Activated naive CD8-positive, alpha-beta T cell treated with anti-CD3 and anti-CD28 coated beads, Interleukin-2, amount 10 ng/mL, durations not matched to agents 7 days and 5 days (primary cell): Measurements from ENCODE around the gene NR6A1. TPM values are rescaled to one million over a fixed set of nuclear protein-coding genes. Genes with fewer than 3 reads are reported as not detected.
"Not testable (repeated sequence)": the region's sequence is repeated elsewhere in the genome, so short reads cannot be mapped to it uniquely, and the experiment has no call there.

Experiments
- ATAC-seq: fragments of 150-1000 bp; cut with Tn5 transposase; one replicate; pipeline ENCODE4 v1.10.0; 2021; ENCODE audit warnings: low read depth, moderate library complexity
- POLR2A ChIA-PET: fragments of 350-600 bp; sonication (Branson Sonifier 250); formaldehyde crosslinking; loops from one replicate; lab custom pipeline; 2021; ENCODE audit warnings: antibody characterized with exemption; lab: Charles Lee
- DNase-seq: peaks from one replicate; pipeline ENCODE4 v3.0.0; 2021
- H3K27ac Mint-ChIP-seq: one replicate; pipeline ENCODE4 v1.8.0; 2022; ENCODE audit warnings: mild to moderate bottlenecking, mixed read lengths
- H3K27me3 Mint-ChIP-seq: one replicate; pipeline ENCODE4 v1.8.0; 2022; ENCODE audit warnings: mild to moderate bottlenecking, moderate library complexity, mixed read lengths
- H3K36me3 Mint-ChIP-seq: one replicate; pipeline ENCODE4 v1.8.0; 2021; ENCODE audit warnings: mild to moderate bottlenecking, mixed read lengths
- H3K4me1 Mint-ChIP-seq: one replicate; pipeline ENCODE4 v1.8.0; 2021; ENCODE audit warnings: mixed read lengths
- H3K4me3 Mint-ChIP-seq: one replicate; pipeline ENCODE4 v1.8.0; 2022; ENCODE audit warnings: mild to moderate bottlenecking, moderate library complexity, mixed read lengths
- H3K9me3 Mint-ChIP-seq: one replicate; pipeline ENCODE4 v1.8.0; 2021; ENCODE audit warnings: mixed read lengths
- total RNA-seq, 2 experiments: library from RNA; stranded (reverse); gene quantifications; one replicate each; pipeline ENCODE4 v1.2.3, GENCODE V29; 2021

Gene NR6A1
- total RNA-seq, 2 experiments from 2014 or later = 0.06 to 0.11 TPM

- POLR2A ChIA-PET = no interaction called here
- H3K4me1 Mint-ChIP-seq = no peaks in the 10 kb centered on the region
- H3K27ac Mint-ChIP-seq = no peak overlapping the region
Measured at GRCh38 chr9:124617477-124618141, 153.5 kb downstream of the NR6A1 start.

GRCh38 chr9:124616961-124617360, 154.2 kb downstream of the NR6A1 start:
- Mint-ChIP-seq H3K27me3 (peaks cover 11% of the 10 kb centered on the region), H3K4me3 (no peak overlapping the region), H3K27ac (no peak overlapping the region), H3K36me3 (no peaks in the 10 kb centered on the region), H3K4me1 (no peaks in the 10 kb centered on the region), H3K9me3 (no peaks in the 10 kb centered on the region)
- ATAC-seq (no peak), DNase-seq (no peak)
- POLR2A ChIA-PET = no interaction called here

More at GRCh38 chr9:124617477-124618141, 153.5 kb downstream of the NR6A1 start:
- no peaks in the 10 kb centered on the region for H3K9me3 Mint-ChIP-seq
- DNase-seq = peak; percentile 75
- ATAC-seq = peak; percentile 73
- H3K4me3 Mint-ChIP-seq = no peak overlapping the region
- peaks cover 14% of the 10 kb centered on the region for H3K27me3 Mint-ChIP-seq
- H3K36me3 Mint-ChIP-seq = no peaks in the 10 kb centered on the region

- H3K9me3 Mint-ChIP-seq, H3K36me3 Mint-ChIP-seq, ATAC-seq, H3K4me1 Mint-ChIP-seq, DNase-seq, H3K4me3 Mint-ChIP-seq, POLR2A ChIA-PET, H3K27ac Mint-ChIP-seq: not testable (repeated sequence)
- H3K27me3 Mint-ChIP-seq = peaks cover 16% of the 10 kb centered on the region
Measured at GRCh38 chr9:124615840-124616239, 155.3 kb downstream of the NR6A1 start.

DNA sequence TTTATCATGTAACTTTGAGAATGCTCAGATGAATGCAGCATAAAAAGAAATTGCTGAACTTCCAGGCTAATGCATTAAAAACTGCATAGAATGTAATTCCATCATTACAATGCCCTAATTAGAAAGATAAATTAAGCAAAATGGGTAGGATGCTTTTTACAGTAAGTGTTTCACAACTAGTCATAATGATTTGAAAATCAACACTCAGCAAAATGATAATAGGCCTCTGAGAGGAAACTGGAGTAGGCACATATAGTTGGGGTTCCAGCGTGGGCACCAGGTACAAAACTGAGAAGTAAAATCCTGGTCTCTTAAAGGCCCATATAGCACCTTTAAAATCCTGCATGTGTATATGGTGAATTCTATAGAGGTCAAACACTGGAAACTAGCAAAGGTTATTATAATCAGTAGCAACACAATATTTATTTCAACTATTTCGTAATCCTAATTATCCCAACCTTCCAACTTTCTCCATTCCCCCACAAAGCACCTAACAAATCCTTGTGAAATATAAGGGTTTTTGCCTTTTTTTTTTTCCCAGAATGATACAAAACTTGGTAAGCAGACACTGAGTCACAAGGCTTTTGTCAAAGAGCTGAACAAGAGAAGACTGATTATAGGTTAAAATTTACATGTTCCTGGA, 155.9 kb downstream of the NR6A1 start:
- POLR2A ChIA-PET = no interaction called here
- no peak overlapping the region for H3K4me3 Mint-ChIP-seq
- no peaks in the 10 kb centered on the region for H3K36me3 Mint-ChIP-seq
- H3K4me1 Mint-ChIP-seq = no peaks in the 10 kb centered on the region
- no peaks in the 10 kb centered on the region for H3K9me3 Mint-ChIP-seq
- ATAC-seq (no peak), DNase-seq (no peak)
- H3K27ac Mint-ChIP-seq = no peak overlapping the region
- peaks cover 21% of the 10 kb centered on the region for H3K27me3 Mint-ChIP-seq

DNA sequence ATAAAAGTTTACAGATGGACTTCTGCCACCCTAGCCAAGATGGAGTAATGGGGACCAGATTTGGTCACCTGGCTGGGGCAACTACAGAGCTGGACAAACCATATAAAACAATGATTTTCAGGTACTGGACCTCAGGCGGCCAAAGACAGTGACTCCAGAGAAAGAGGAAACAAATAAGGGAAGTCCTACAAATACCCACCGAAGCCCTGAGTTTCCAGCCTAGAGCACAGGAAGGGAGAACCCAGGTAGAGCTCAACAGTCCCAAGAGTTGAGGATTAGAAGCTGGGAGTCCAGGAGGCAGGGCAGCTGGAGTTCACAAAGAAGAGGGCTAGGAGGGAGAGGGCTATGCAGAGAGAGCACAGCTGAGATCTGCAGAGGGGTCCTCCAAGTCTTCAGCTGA, 157.3 kb downstream of the NR6A1 start:
- H3K36me3 Mint-ChIP-seq = no peaks in the 10 kb centered on the region

DNA sequence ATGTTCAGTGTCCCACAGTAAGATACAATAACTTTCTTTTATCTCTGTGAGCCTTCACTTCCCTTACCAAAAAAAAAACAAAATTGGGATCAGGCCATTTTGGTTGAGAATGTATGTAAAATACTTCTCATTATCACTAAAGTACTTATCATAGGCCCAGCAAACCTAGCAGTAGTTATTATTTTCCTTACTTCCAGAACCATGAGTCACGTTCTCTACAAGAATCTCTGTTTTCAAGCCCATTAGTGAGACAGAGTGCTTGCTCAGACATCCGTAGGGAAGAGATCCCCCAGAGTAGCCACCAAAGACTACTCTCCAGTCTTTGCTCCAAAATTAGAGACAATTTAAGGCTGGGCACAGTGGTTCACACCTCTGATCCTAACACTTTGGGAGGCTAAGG, 160.0 kb downstream of the NR6A1 start:
- ATAC-seq (no peak), DNase-seq (no peak)
- POLR2A ChIA-PET = no interaction called here
- Mint-ChIP-seq H3K4me1 (no peaks in the 10 kb centered on the region), H3K27ac (no peak overlapping the region), H3K36me3 (no peaks in the 10 kb centered on the region), H3K4me3 (no peak overlapping the region), H3K9me3 (no peaks in the 10 kb centered on the region), H3K27me3 (peaks cover 41% of the 10 kb centered on the region)

More for the DNA sequence above, 157.3 kb downstream of the NR6A1 start:
- POLR2A ChIA-PET = no interaction called here
- Mint-ChIP-seq H3K4me3 (no peak overlapping the region), H3K4me1 (no peaks in the 10 kb centered on the region), H3K27ac (no peak overlapping the region), H3K27me3 (peaks cover 34% of the 10 kb centered on the region), H3K9me3 (no peaks in the 10 kb centered on the region)
- ATAC-seq (no peak), DNase-seq (no peak)

DNA sequence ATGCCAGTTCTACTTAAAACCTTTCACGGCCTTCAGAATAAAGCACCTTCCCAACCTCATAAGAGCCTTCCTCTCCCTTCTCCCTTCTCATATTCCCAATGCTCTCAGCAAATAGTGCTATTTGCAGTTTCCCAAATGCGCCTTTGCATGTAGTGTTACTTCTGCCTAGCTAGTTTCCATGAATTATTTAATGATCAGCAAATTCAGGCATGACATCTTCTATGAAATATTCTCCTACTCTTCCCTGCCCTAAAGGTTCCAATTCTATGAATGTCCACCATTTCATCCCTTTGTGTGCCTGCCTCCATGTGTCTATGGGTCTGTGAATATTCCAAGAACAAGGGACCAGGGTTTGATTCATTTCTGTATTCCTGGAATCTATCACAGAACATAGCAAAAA, 165.1 kb downstream of the NR6A1 start:
- Mint-ChIP-seq H3K9me3 (no peaks in the 10 kb centered on the region), H3K4me1 (no peaks in the 10 kb centered on the region), H3K27ac (no peak overlapping the region), H3K4me3 (no peak overlapping the region), H3K27me3 (peaks cover 34% of the 10 kb centered on the region), H3K36me3 (no peaks in the 10 kb centered on the region)
- POLR2A ChIA-PET = no interaction called here
- ATAC-seq (no peak), DNase-seq (no peak)

DNA sequence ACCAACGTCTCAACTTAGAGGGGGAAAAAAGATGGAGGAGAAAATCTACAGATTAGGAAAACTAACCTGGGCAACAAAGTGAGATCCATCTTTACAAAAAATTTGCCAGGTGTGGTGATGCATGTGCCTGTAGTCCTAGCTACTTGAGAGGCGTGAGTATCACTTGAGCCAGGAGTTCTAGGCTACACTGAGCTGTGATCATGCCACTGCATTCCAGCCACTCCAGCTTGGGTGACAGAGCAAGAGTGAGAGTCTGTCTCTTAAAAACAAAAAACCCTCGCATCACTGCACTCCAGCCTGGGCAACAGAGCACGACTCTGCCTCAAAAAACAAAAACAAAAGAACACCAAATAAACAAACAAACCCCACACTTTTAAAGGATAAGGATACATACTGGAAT, 165.9 kb downstream of the NR6A1 start:
- peaks cover 29% of the 10 kb centered on the region for H3K27me3 Mint-ChIP-seq
- POLR2A ChIA-PET = no interaction called here
- H3K4me1 Mint-ChIP-seq = no peaks in the 10 kb centered on the region
- DNase-seq (no peak), ATAC-seq (no peak)
- H3K9me3 Mint-ChIP-seq = no peaks in the 10 kb centered on the region
- H3K36me3 Mint-ChIP-seq = no peaks in the 10 kb centered on the region
- no peak overlapping the region for H3K4me3 Mint-ChIP-seq
- H3K27ac Mint-ChIP-seq = no peak overlapping the region

DNA sequence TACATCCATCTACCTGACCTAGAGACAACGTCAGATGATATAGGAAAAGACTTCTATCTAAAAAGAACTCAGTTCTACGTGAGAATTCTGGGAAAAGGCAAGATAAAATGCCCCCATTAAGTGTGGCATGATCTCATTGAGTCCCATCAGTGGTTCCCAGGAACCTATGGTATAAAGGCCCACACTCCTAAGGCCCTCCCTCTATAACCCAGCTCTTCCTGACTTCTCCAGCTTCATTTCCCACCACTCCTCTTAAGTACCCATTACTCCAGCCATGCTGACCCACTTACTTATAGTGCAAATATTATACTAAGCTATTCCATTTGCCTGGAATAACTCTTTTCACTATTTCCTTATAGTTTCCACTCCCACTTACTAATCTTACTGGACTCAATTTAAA, 168.5 kb downstream of the NR6A1 start:
- Mint-ChIP-seq H3K4me1 (no peaks in the 10 kb centered on the region), H3K36me3 (no peaks in the 10 kb centered on the region), H3K27me3 (peaks cover 17% of the 10 kb centered on the region), H3K9me3 (no peaks in the 10 kb centered on the region), H3K27ac (no peak overlapping the region), H3K4me3 (no peak overlapping the region)
- DNase-seq (no peak), ATAC-seq (no peak)
- POLR2A ChIA-PET = no interaction called here

GRCh38 chr9:124602204-124602603, 168.9 kb downstream of the NR6A1 start:
- no peaks in the 10 kb centered on the region for H3K4me1 Mint-ChIP-seq
- no peak overlapping the region for H3K4me3 Mint-ChIP-seq
- POLR2A ChIA-PET = no interaction called here
- ATAC-seq (no peak), DNase-seq (no peak)
- H3K27ac Mint-ChIP-seq = no peak overlapping the region
- no peaks in the 10 kb centered on the region for H3K36me3 Mint-ChIP-seq
- H3K9me3 Mint-ChIP-seq = no peaks in the 10 kb centered on the region
- H3K27me3 Mint-ChIP-seq = peaks cover 17% of the 10 kb centered on the region

GRCh38 chr9:124600407-124600806, 170.7 kb downstream of the NR6A1 start:
- POLR2A ChIA-PET = no interaction called here

DNA sequence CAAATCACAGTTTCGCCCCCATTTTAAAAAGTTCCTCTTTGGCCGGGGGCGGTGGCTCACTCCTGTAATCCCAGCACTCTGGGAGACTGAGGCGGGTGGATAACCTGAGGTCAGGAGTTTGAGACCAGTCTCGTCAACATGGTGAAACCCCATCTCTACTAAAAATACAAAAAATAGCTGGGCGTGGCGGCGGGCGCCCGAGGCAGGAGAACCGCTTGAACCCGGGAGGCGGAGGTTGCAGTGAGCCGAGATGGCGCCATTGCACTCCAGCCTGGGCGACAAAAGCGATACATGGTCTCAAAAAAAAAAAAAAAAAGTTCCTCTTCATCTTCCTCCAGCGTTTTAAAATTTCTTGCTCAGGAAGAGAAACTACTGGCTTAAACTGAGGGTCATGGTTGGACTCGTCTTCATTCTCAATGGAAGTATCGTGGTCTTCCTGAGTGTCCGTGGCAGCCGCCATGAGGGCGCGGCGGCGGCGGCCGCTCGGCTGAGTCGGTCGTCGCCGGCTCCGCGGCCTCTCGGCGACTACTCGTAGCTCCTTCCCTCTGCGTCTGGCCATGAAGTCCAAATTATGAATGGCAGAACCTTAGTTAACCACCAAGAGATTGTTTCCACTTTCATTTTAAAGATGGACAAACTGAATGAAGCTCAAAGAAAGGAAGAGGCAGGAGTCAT, 171.9 kb downstream of the NR6A1 start:
- no peaks in the 10 kb centered on the region for H3K36me3 Mint-ChIP-seq
- H3K4me1 Mint-ChIP-seq = no peaks in the 10 kb centered on the region
- H3K27me3 Mint-ChIP-seq = peaks cover 25% of the 10 kb centered on the region
- POLR2A ChIA-PET = no interaction called here
- H3K27ac Mint-ChIP-seq = no peak overlapping the region
- ATAC-seq (no peak), DNase-seq (no peak)
- no peak overlapping the region for H3K4me3 Mint-ChIP-seq
- H3K9me3 Mint-ChIP-seq = no peaks in the 10 kb centered on the region

More at GRCh38 chr9:124600407-124600806, 170.7 kb downstream of the NR6A1 start:
- peaks cover 20% of the 10 kb centered on the region for H3K27me3 Mint-ChIP-seq
- DNase-seq = no peak
- ATAC-seq = no peak
- H3K4me1 Mint-ChIP-seq = no peaks in the 10 kb centered on the region
- H3K36me3 Mint-ChIP-seq = no peaks in the 10 kb centered on the region
- no peak overlapping the region for H3K27ac Mint-ChIP-seq
- no peaks in the 10 kb centered on the region for H3K9me3 Mint-ChIP-seq
- no peak overlapping the region for H3K4me3 Mint-ChIP-seq

DNA sequence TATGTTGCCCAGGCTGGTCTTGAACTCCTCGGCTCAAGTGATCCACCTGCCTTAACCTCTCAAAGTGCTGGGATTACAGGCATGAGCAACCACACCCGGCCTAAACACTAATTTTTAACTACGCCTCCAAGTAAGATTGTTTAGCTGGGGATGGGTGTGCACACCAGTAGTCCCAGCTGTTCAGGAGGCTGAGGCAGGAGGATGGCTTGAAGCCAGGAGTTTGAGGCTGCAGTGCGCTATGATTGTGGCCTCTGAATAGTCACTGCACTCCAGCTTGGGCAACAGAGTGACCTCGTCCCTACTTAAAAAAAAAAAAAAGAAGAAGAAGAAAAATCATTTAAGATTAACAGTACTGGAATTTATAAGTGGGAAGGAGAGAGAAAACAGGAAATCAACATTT, 173.1 kb downstream of the NR6A1 start:
- Mint-ChIP-seq H3K36me3 (no peaks in the 10 kb centered on the region), H3K27me3 (peaks cover 34% of the 10 kb centered on the region), H3K9me3 (no peaks in the 10 kb centered on the region), H3K4me1 (peaks cover 2% of the 10 kb centered on the region), H3K4me3 (no peak overlapping the region), H3K27ac (no peak overlapping the region)
- DNase-seq (no peak), ATAC-seq (no peak)
- POLR2A ChIA-PET = no interaction called here
